ENCODE measurements around the gene ECM2. TPM values are rescaled to one million over a fixed set of nuclear protein-coding genes. Genes with fewer than 3 reads are reported as not detected.

Gene ECM2
- total and polyA plus RNA-seq, 2 of the 13 experiments (the other 11 are each of a cell fraction or from before 2014, with no cell fraction given): 0.37 TPM; not detected in 1

DNA sequence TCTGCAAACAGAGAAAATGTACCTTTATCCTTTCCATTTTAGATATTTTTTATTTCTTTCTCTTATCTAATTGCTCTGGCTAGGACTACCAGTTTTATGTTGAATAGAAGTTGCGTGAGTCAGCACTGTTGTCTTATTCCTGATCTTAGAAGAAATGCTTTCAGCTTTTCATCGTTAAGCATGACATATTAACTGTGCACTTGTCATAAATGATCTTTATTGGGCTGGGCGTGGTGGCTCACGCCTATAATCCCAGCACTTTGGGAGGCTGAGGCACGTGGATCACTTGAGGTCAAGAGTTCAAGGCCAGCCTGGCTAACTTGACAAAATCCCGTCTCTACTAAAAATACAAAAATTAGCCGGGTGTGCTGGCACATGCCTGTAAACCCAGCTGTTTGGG, 8.2 kb upstream of the ECM2 start:
- no peak overlapping the region for H3K9ac ChIP-seq (ENCODE audit: insufficient read depth, low read depth, low read length)
- CTCF ChIA-PET (ENCODE audit: low intra/inter-chr PET ratio, low total read pairs): no interaction called here
- H3K79me2 ChIP-seq (ENCODE audit: insufficient read depth, low read length): no peaks in the 10 kb centered on the region
- ATAC-seq: no peak
- WGBS (ENCODE audit: low lambda C conversion rate): 84% methylated on average over 7 of the region's 7 CpGs
- H3K27me3 ChIP-seq (ENCODE audit: control insufficient read depth in 1 of 2, insufficient read depth in 2 of 2, low read length in 2 of 2): no peaks in the 10 kb centered on the region
- H3K4me2 ChIP-seq (ENCODE audit: low read depth, low read length): no peak overlapping the region
- in situ Hi-C loops (cut with HindIII; ENCODE audit: extremely low pct_ligation_motif_present, low pct_unique_long_range_greater_than_20kb) (no loop called here), intact Hi-C loops (cut with micrococcal nuclease; ENCODE audit: unreplicated experiment) (no loop called here)
- H3K36me3 ChIP-seq (replicated peaks in 1 of 2; ENCODE audit: control insufficient read depth in 1 of 2, insufficient read depth in 2 of 2, low read length in 2 of 2): no peaks in the 10 kb centered on the region
- no peak for FAIRE-seq
- no peaks in the 10 kb centered on the region for H3K4me1 ChIP-seq (ENCODE audit: insufficient read depth, low read length)
- DNase-seq (ENCODE audit: low spot score): no peak
- no peak overlapping the region for H3K27ac ChIP-seq (ENCODE audit: extremely low read length, insufficient read depth, low read length)
- POLR2A ChIA-PET: no interaction called here
- BruUV-seq (replicated peaks): no TSS peak
- H3K4me3 ChIP-seq (replicated peaks in 1 of 3; ENCODE audit: insufficient read depth in 1 of 3, low read depth in 2 of 3, low read length in 3 of 3): no peak overlapping the region
- no peak overlapping the region for H2AFZ ChIP-seq (ENCODE audit: low read length)
- H4K20me1 ChIP-seq (ENCODE audit: insufficient read depth, low read length): no peaks in the 10 kb centered on the region
- no peaks in the 10 kb centered on the region for H3K9me3 ChIP-seq (ENCODE audit: low read length)
- no peak for TF ChIP-seq RFXAP (CRISPR knock-in tag; IDR thresholded peaks at IDR 0.05; ENCODE audit: borderline replicate concordance)
- TF ChIP-seq ZNF207 (IDR thresholded peaks at IDR 0.05; ENCODE audit: borderline replicate concordance): no peak
- TF ChIP-seq NFATC3 (CRISPR knock-in tag; IDR thresholded peaks at IDR 0.05): no peak
- no peak for TF ChIP-seq ZFY (CRISPR knock-in tag; IDR thresholded peaks at IDR 0.05)
- no peak for TF ChIP-seq ZNF383 (CRISPR knock-in tag; IDR thresholded peaks at IDR 0.05; ENCODE audit: borderline replicate concordance)
- no peak for TF ChIP-seq KDM1A (CRISPR knock-in tag; IDR thresholded peaks at IDR 0.05)
- TF ChIP-seq ZNF616 (CRISPR knock-in tag; IDR thresholded peaks at IDR 0.05; ENCODE audit: low read depth): no peak
- TF ChIP-seq ZNF713 (CRISPR knock-in tag; IDR thresholded peaks at IDR 0.05): no peak
- TF ChIP-seq CBFB (CRISPR knock-in tag; IDR thresholded peaks at IDR 0.05): no peak
- no peak for TF ChIP-seq PAX8 (CRISPR knock-in tag; IDR thresholded peaks at IDR 0.05; ENCODE audit: borderline replicate concordance)
- TF ChIP-seq HIVEP1 (CRISPR knock-in tag; IDR thresholded peaks at IDR 0.05): no peak
- TF ChIP-seq, protein P1, sequence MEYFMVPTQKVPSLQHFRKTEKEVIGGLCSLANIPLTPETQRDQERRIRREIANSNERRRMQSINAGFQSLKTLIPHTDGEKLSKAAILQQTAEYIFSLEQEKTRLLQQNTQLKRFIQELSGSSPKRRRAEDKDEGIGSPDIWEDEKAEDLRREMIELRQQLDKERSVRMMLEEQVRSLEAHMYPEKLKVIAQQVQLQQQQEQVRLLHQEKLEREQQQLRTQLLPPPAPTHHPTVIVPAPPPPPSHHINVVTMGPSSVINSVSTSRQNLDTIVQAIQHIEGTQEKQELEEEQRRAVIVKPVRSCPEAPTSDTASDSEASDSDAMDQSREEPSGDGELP (IDR thresholded peaks at IDR 0.05; ENCODE audit: borderline replicate concordance, low read depth): no peak
- TF ChIP-seq THYN1 (CRISPR knock-in tag; IDR thresholded peaks at IDR 0.05; ENCODE audit: borderline replicate concordance, low read depth): no peak
- no peak for TF ChIP-seq FLYWCH1 (CRISPR knock-in tag; IDR thresholded peaks at IDR 0.05)
- no peak for TF ChIP-seq ZNF784 (CRISPR knock-in tag; IDR thresholded peaks at IDR 0.05; ENCODE audit: borderline replicate concordance)
- TF ChIP-seq, protein P2, sequence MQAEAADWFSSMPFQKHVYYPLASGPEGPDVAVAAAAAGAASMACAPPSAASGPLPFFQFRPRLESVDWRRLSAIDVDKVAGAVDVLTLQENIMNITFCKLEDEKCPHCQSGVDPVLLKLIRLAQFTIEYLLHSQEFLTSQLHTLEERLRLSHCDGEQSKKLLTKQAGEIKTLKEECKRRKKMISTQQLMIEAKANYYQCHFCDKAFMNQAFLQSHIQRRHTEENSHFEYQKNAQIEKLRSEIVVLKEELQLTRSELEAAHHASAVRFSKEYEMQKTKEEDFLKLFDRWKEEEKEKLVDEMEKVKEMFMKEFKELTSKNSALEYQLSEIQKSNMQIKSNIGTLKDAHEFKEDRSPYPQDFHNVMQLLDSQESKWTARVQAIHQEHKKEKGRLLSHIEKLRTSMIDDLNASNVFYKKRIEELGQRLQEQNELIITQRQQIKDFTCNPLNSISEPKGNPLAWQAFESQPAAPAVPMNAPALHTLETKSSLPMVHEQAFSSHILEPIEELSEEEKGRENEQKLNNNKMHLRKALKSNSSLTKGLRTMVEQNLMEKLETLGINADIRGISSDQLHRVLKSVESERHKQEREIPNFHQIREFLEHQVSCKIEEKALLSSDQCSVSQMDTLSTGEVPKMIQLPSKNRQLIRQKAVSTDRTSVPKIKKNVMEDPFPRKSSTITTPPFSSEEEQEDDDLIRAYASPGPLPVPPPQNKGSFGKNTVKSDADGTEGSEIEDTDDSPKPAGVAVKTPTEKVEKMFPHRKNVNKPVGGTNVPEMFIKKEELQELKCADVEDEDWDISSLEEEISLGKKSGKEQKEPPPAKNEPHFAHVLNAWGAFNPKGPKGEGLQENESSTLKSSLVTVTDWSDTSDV (CRISPR knock-in tag; IDR thresholded peaks at IDR 0.05): no peak
- TF ChIP-seq ATM (IDR thresholded peaks at IDR 0.05; ENCODE audit: borderline replicate concordance): no peak
- TF ChIP-seq, protein P3, sequence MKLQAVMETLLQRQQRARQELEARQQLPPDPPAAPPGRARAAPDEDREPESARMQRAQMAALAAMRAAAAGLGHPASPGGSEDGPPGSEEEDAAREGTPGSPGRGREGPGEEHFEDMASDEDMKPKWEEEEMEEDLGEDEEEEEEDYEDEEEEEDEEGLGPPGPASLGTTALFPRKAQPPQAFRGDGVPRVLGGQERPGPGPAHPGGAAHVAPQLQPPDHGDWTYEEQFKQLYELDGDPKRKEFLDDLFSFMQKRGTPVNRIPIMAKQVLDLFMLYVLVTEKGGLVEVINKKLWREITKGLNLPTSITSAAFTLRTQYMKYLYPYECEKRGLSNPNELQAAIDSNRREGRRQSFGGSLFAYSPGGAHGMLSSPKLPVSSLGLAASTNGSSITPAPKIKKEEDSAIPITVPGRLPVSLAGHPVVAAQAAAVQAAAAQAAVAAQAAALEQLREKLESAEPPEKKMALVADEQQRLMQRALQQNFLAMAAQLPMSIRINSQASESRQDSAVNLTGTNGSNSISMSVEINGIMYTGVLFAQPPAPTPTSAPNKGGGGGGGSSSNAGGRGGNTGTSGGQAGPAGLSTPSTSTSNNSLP (IDR thresholded peaks at IDR 0.05; ENCODE audit: low read depth, low read length): no peak
- no peak for TF ChIP-seq FOXA3 (CRISPR knock-in tag; IDR thresholded peaks at IDR 0.05)

Data from HepG2 (cell line).